Progenitor cell of endocrine pancreas (in vitro differentiated cells): ENCODE data around the gene KLF9. TPM values are rescaled to one million over a fixed set of nuclear protein-coding genes. Genes with fewer than 3 reads are reported as not detected.

Experiments
- DNase-seq: peaks from one replicate; pipeline ENCODE4 v3.0.0; 2021; ENCODE audit warnings: low spot score; ENCODE audit not compliant: unreplicated experiment
- H3K27ac Mint-ChIP-seq: 2 replicates; pipeline ENCODE4 v1.8.0; 2021; ENCODE audit warnings: mild to moderate bottlenecking, moderate library complexity, mixed read lengths
- H3K27me3 Mint-ChIP-seq: 2 replicates; pipeline ENCODE4 v1.8.0; 2021; ENCODE audit warnings: mixed read lengths
- H3K36me3 Mint-ChIP-seq: 2 replicates; pipeline ENCODE4 v1.8.0; 2022; ENCODE audit warnings: mixed read lengths; ENCODE audit not compliant: insufficient read depth
- H3K4me1 Mint-ChIP-seq: 2 replicates; pipeline ENCODE4 v1.8.0; 2021; ENCODE audit warnings: low read depth, mixed read lengths
- H3K4me3 Mint-ChIP-seq: 2 replicates; pipeline ENCODE4 v1.8.0; 2021; ENCODE audit warnings: low read depth, mild to moderate bottlenecking, moderate library complexity, mixed read lengths
- H3K9me3 Mint-ChIP-seq: 2 replicates; pipeline ENCODE4 v1.8.0; 2021; ENCODE audit warnings: low read depth, mixed read lengths
- total RNA-seq: library from RNA; stranded (reverse); gene quantifications from 2 replicates; pipeline ENCODE4 v1.2.1, GENCODE V29; 2021
- TF ChIP-seq, protein P1 (sequence below): fragments of 200-600 bp; sonication (generic); IDR thresholded peaks from one replicate; pipeline ENCODE4 v1.5.0; 2021; ENCODE audit warnings: antibody characterized with exemption, mild to moderate bottlenecking; ENCODE audit not compliant: unreplicated experiment

The KLF9 gene
- total RNA-seq, 1 donor from 2014 or later: 0.57 TPM

DNA sequence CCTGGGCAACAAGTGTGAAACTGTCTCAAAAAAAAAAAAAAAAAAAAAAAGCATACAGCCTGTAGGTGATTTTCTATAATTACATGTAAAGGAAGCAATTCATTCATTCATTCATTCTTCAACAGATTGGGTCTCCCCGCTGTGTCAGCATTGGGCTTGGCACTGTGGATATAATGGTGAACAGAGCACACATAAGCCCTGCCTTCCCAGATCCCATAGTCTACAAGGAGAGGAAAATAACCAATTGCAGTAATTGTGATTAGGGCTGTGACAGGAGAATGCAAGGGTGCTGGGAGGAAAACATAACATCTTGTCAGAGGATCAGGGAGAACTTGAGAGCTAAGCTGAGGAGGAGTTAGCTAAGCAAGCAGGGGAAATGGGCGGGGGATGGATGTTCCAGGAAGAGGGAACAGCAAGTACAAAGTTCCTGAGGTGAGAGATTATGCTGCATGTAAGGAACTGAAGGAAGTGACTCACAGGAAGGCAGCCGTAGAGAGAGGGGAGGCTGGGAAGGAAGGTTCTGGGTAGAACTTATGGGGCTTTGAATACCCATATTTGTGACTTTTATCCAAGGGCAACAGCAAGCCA lies 24.0 kb upstream of the KLF9 start:
- Mint-ChIP-seq H3K27me3 (peaks cover 7% of the 10 kb centered on the region), H3K9me3 (no peaks in the 10 kb centered on the region), H3K36me3 (no peaks in the 10 kb centered on the region), H3K4me3 (no peak overlapping the region), H3K4me1 (peaks cover 4% of the 10 kb centered on the region), H3K27ac (no peak overlapping the region)
- TF ChIP-seq, protein P1, sequence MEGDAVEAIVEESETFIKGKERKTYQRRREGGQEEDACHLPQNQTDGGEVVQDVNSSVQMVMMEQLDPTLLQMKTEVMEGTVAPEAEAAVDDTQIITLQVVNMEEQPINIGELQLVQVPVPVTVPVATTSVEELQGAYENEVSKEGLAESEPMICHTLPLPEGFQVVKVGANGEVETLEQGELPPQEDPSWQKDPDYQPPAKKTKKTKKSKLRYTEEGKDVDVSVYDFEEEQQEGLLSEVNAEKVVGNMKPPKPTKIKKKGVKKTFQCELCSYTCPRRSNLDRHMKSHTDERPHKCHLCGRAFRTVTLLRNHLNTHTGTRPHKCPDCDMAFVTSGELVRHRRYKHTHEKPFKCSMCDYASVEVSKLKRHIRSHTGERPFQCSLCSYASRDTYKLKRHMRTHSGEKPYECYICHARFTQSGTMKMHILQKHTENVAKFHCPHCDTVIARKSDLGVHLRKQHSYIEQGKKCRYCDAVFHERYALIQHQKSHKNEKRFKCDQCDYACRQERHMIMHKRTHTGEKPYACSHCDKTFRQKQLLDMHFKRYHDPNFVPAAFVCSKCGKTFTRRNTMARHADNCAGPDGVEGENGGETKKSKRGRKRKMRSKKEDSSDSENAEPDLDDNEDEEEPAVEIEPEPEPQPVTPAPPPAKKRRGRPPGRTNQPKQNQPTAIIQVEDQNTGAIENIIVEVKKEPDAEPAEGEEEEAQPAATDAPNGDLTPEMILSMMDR: no peak
- no peak for DNase-seq

DNA sequence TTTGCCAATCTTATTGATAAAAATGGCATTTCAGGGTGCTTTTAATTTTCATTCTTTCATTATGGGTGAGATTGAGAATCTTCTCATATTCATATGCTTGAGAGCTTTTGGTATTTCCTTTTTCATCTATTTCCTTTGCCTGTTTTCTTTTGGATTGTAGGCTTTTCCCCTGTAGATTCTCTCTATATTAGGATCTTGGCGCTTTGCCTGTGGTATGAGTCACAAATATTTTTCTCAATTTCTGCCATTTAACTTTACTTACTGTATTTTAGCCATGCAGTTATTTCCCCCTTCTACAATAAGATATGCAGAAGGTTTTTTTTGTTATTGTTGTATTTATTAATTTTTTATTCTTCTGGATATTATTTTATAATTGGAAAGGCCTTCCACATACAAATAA lies 21.5 kb upstream of the KLF9 start:
- TF ChIP-seq, protein P1: no peak
- Mint-ChIP-seq H3K4me3 (no peak overlapping the region), H3K27me3 (peaks cover 10% of the 10 kb centered on the region), H3K4me1 (peaks cover 4% of the 10 kb centered on the region), H3K27ac (no peak overlapping the region), H3K9me3 (peaks cover 4% of the 10 kb centered on the region), H3K36me3 (no peaks in the 10 kb centered on the region)
- no peak for DNase-seq

DNA sequence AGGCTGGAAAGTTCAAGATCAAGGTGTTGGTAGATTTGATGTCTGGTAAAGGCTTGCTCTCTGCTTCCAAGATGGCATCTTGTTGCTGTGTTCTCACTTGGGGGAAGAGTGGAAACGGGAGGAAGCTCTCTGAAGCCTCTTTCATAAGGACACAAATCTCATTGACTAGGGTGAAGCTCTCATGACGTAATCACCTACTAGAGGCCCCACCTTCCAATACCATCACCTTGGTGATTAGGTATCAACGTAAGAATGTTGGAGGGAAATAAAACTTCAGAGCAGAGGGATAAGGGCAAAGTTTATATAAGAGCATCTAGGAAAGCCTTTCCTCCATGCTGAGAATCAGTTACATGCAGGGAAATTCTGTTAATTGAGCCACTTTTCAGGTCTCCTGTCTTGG lies 15.4 kb upstream of the KLF9 start:
- no peak overlapping the region for H3K4me3 Mint-ChIP-seq

DNA sequence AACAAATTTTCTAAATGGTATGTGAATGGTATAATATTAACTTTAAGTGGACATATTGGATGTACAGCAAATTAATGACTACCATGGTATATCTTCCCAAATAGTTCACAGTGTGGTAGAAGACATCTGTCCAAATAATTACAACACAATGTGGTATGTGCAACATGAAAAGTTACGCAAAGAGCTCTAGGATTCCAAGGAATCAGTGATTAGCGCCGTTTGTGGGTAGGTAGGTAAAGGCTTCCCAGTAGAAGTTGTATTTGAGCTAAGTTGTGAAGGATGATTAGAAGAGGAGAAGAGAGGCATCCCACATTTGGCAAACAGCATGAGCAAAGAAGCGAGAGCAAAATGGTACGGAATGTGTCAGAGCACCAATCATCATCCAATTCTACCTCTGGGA lies 14.3 kb upstream of the KLF9 start:
- Mint-ChIP-seq H3K36me3 (no peaks in the 10 kb centered on the region), H3K27me3 (peaks cover 18% of the 10 kb centered on the region), H3K9me3 (peaks cover 4% of the 10 kb centered on the region), H3K4me1 (no peaks in the 10 kb centered on the region), H3K27ac (no peak overlapping the region), H3K4me3 (no peak overlapping the region)
- no peak for DNase-seq
- TF ChIP-seq, protein P1: no peak

More for the DNA sequence above, 15.4 kb upstream of the KLF9 start:
- Mint-ChIP-seq H3K27ac (no peak overlapping the region), H3K4me1 (no peaks in the 10 kb centered on the region), H3K36me3 (no peaks in the 10 kb centered on the region), H3K27me3 (peaks cover 14% of the 10 kb centered on the region), H3K9me3 (peaks cover 4% of the 10 kb centered on the region)
- TF ChIP-seq, protein P1: no peak
- DNase-seq: no peak

DNA sequence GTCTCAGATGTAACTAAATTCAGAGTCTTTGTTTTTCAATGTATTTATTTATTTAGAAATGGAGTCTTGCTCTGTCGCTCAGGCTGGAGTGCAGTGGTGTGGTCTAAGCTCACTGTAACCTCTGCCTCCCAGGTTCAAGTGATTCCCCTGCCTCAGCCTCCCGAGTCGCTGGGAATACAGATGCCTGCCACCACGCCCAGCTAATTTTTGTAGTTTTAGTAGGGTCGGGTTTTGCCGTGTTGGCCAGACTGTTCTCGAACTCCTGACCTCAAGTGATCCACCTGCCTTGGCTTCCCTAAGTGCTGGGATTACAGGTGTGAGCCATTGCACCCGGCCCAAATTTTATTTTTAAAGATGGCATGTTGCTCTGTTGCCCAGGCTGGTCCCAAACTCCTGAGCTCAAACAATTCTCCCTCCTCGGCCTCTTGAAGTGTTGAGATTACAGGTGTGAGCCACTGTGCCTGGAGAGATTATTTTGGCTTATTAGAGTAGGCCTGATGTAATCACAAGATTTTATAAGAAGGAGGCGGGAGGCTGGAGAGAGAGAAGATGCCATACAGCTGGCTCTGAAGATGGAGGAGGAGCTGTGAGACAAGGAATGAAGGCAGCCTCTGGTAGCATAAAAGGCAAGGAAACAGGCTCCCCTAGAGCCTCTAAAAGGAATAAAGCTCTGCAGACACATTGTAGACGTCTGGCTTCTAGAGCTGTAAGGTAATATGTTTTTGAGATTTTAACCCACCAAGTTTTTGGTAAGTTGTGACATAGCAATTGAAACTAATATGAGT lies 12.9 kb upstream of the KLF9 start:
- H3K36me3 Mint-ChIP-seq: no peaks in the 10 kb centered on the region
- H3K9me3 Mint-ChIP-seq: peaks cover 4% of the 10 kb centered on the region
- DNase-seq: no peak

More for the DNA sequence above, 12.9 kb upstream of the KLF9 start:
- TF ChIP-seq, protein P1: no peak
- Mint-ChIP-seq H3K4me3 (no peak overlapping the region), H3K4me1 (no peaks in the 10 kb centered on the region), H3K27me3 (peaks cover 27% of the 10 kb centered on the region), H3K27ac (no peak overlapping the region)
